ENCODE measurements around the gene STAG1.
"Not testable (repeated sequence)": the region's sequence is repeated elsewhere in the genome, so short reads cannot be mapped to it uniquely, and the experiment has no call there.

Gene STAG1

GRCh38 chr3:136485777-136486176 is 266.4 kb downstream of the STAG1 start:
- H3K4me3 ChIP-seq (ENCODE audit: low read depth in 1 of 2, low read length in 2 of 2), result no peak overlapping the region
- no peaks in the 10 kb centered on the region for H3K4me1 ChIP-seq (ENCODE audit: insufficient read depth, low read length)
- no peaks in the 10 kb centered on the region for H3K27me3 ChIP-seq (ENCODE audit: control insufficient read depth in 1 of 2, insufficient read depth in 2 of 2, low read length in 2 of 2)
- no peak overlapping the region for H3K27ac ChIP-seq (ENCODE audit: low read depth, low read length)
- H3K9ac ChIP-seq (ENCODE audit: low read length), result no peak overlapping the region
- H3K9me3 ChIP-seq (ENCODE audit: low read length), result no peaks in the 10 kb centered on the region
- no peaks in the 10 kb centered on the region for H3K36me3 ChIP-seq (ENCODE audit: insufficient read depth, low read length)

GRCh38 chr3:136476280-136476679 is 275.9 kb downstream of the STAG1 start:
- Histone ChIP-seq H3K27me3 (ENCODE audit: control insufficient read depth in 1 of 2, insufficient read depth in 2 of 2, low read length in 2 of 2) (no peaks in the 10 kb centered on the region), H3K36me3 (ENCODE audit: insufficient read depth, low read length) (peaks cover 9% of the 10 kb centered on the region), H3K9me3 (ENCODE audit: low read length) (no peaks in the 10 kb centered on the region), H3K4me1 (ENCODE audit: insufficient read depth, low read length) (no peaks in the 10 kb centered on the region), H3K4me3 (ENCODE audit: low read depth in 1 of 2, low read length in 2 of 2) (no peak overlapping the region), H3K27ac (ENCODE audit: low read depth, low read length) (no peak overlapping the region), H3K9ac (ENCODE audit: low read length) (no peak overlapping the region)

GRCh38 chr3:136474876-136475275 is 277.3 kb downstream of the STAG1 start:
- not testable (repeated sequence) for H3K9me3 ChIP-seq (ENCODE audit: low read length); H3K4me1 ChIP-seq (ENCODE audit: insufficient read depth, low read length); H3K36me3 ChIP-seq (ENCODE audit: insufficient read depth, low read length); H3K4me3 ChIP-seq (ENCODE audit: low read depth in 1 of 2, low read length in 2 of 2); H3K27me3 ChIP-seq (ENCODE audit: control insufficient read depth in 1 of 2, insufficient read depth in 2 of 2, low read length in 2 of 2); H3K9ac ChIP-seq (ENCODE audit: low read length); H3K27ac ChIP-seq (ENCODE audit: low read depth, low read length)

GRCh38 chr3:136473716-136474326 is 278.4 kb downstream of the STAG1 start:
- Histone ChIP-seq H3K27me3 (ENCODE audit: control insufficient read depth in 1 of 2, insufficient read depth in 2 of 2, low read length in 2 of 2) (no peaks in the 10 kb centered on the region), H3K9ac (ENCODE audit: low read length) (no peak overlapping the region), H3K4me3 (ENCODE audit: low read depth in 1 of 2, low read length in 2 of 2) (no peak overlapping the region), H3K36me3 (ENCODE audit: insufficient read depth, low read length) (peaks cover 9% of the 10 kb centered on the region), H3K9me3 (ENCODE audit: low read length) (no peaks in the 10 kb centered on the region), H3K4me1 (ENCODE audit: insufficient read depth, low read length) (no peaks in the 10 kb centered on the region), H3K27ac (ENCODE audit: low read depth, low read length) (no peak overlapping the region)

- Histone ChIP-seq H3K27ac (ENCODE audit: low read depth, low read length) (no peak overlapping the region), H3K9me3 (ENCODE audit: low read length) (no peaks in the 10 kb centered on the region), H3K27me3 (ENCODE audit: control insufficient read depth in 1 of 2, insufficient read depth in 2 of 2, low read length in 2 of 2) (no peaks in the 10 kb centered on the region), H3K9ac (ENCODE audit: low read length) (no peak overlapping the region), H3K4me3 (ENCODE audit: low read depth in 1 of 2, low read length in 2 of 2) (no peak overlapping the region), H3K36me3 (ENCODE audit: insufficient read depth, low read length) (no peaks in the 10 kb centered on the region), H3K4me1 (ENCODE audit: insufficient read depth, low read length) (no peaks in the 10 kb centered on the region)
Measured at GRCh38 chr3:136465296-136465695, 286.9 kb downstream of the STAG1 start.

GRCh38 chr3:136464502-136464901 is 287.7 kb downstream of the STAG1 start:
- Histone ChIP-seq H3K9ac (ENCODE audit: low read length) (no peak overlapping the region), H3K4me3 (ENCODE audit: low read depth in 1 of 2, low read length in 2 of 2) (no peak overlapping the region), H3K36me3 (ENCODE audit: insufficient read depth, low read length) (no peaks in the 10 kb centered on the region), H3K4me1 (ENCODE audit: insufficient read depth, low read length) (no peaks in the 10 kb centered on the region), H3K27ac (ENCODE audit: low read depth, low read length) (no peak overlapping the region), H3K27me3 (ENCODE audit: control insufficient read depth in 1 of 2, insufficient read depth in 2 of 2, low read length in 2 of 2) (no peaks in the 10 kb centered on the region), H3K9me3 (ENCODE audit: low read length) (no peaks in the 10 kb centered on the region)

GRCh38 chr3:136463170-136463569 is 289.0 kb downstream of the STAG1 start:
- no peaks in the 10 kb centered on the region for H3K9me3 ChIP-seq (ENCODE audit: low read length)
- H3K27me3 ChIP-seq (ENCODE audit: control insufficient read depth in 1 of 2, insufficient read depth in 2 of 2, low read length in 2 of 2), result no peaks in the 10 kb centered on the region
- no peak overlapping the region for H3K27ac ChIP-seq (ENCODE audit: low read depth, low read length)
- H3K4me1 ChIP-seq (ENCODE audit: insufficient read depth, low read length), result no peaks in the 10 kb centered on the region
- no peak overlapping the region for H3K9ac ChIP-seq (ENCODE audit: low read length)
- no peaks in the 10 kb centered on the region for H3K36me3 ChIP-seq (ENCODE audit: insufficient read depth, low read length)
- H3K4me3 ChIP-seq (ENCODE audit: low read depth in 1 of 2, low read length in 2 of 2), result no peak overlapping the region

GRCh38 chr3:136457793-136458192 is 294.4 kb downstream of the STAG1 start:
- H3K27ac ChIP-seq (ENCODE audit: low read depth, low read length), result no peak overlapping the region
- H3K27me3 ChIP-seq (ENCODE audit: control insufficient read depth in 1 of 2, insufficient read depth in 2 of 2, low read length in 2 of 2), result no peaks in the 10 kb centered on the region
- peaks cover 18% of the 10 kb centered on the region for H3K9me3 ChIP-seq (ENCODE audit: low read length)
- H3K4me3 ChIP-seq (ENCODE audit: low read depth in 1 of 2, low read length in 2 of 2), result no peak overlapping the region
- H3K9ac ChIP-seq (ENCODE audit: low read length), result no peak overlapping the region
- no peaks in the 10 kb centered on the region for H3K4me1 ChIP-seq (ENCODE audit: insufficient read depth, low read length)
- no peaks in the 10 kb centered on the region for H3K36me3 ChIP-seq (ENCODE audit: insufficient read depth, low read length)

GRCh38 chr3:136456196-136456595 is 296.0 kb downstream of the STAG1 start:
- peaks cover 18% of the 10 kb centered on the region for H3K9me3 ChIP-seq (ENCODE audit: low read length)
- H3K4me1 ChIP-seq (ENCODE audit: insufficient read depth, low read length), result no peaks in the 10 kb centered on the region
- peaks cover 5% of the 10 kb centered on the region for H3K36me3 ChIP-seq (ENCODE audit: insufficient read depth, low read length)
- no peak overlapping the region for H3K9ac ChIP-seq (ENCODE audit: low read length)
- H3K27me3 ChIP-seq (ENCODE audit: control insufficient read depth in 1 of 2, insufficient read depth in 2 of 2, low read length in 2 of 2), result no peaks in the 10 kb centered on the region
- peak overlapping the region in 1 of 2 donors; percentile 27 for H3K4me3 ChIP-seq (ENCODE audit: low read depth in 1 of 2, low read length in 2 of 2)
- no peak overlapping the region for H3K27ac ChIP-seq (ENCODE audit: low read depth, low read length)

GRCh38 chr3:136444581-136444980 is 307.6 kb downstream of the STAG1 start:
- peaks cover 23% of the 10 kb centered on the region for H3K36me3 ChIP-seq (ENCODE audit: insufficient read depth, low read length)
- no peak overlapping the region for H3K27ac ChIP-seq (ENCODE audit: low read depth, low read length)
- no peak overlapping the region for H3K9ac ChIP-seq (ENCODE audit: low read length)

GRCh38 chr3:136437043-136437442 is 315.1 kb downstream of the STAG1 start:
- Histone ChIP-seq H3K9ac (ENCODE audit: low read length) (no peak overlapping the region), H3K27me3 (ENCODE audit: control insufficient read depth in 1 of 2, insufficient read depth in 2 of 2, low read length in 2 of 2) (no peaks in the 10 kb centered on the region), H3K4me1 (ENCODE audit: insufficient read depth, low read length) (no peaks in the 10 kb centered on the region), H3K27ac (ENCODE audit: low read depth, low read length) (no peak overlapping the region), H3K9me3 (ENCODE audit: low read length) (no peaks in the 10 kb centered on the region), H3K36me3 (ENCODE audit: insufficient read depth, low read length) (peaks cover 16% of the 10 kb centered on the region), H3K4me3 (ENCODE audit: low read depth in 1 of 2, low read length in 2 of 2) (no peak overlapping the region)

More at GRCh38 chr3:136444581-136444980, 307.6 kb downstream of the STAG1 start:
- Histone ChIP-seq H3K4me3 (ENCODE audit: low read depth in 1 of 2, low read length in 2 of 2) (no peak overlapping the region), H3K4me1 (ENCODE audit: insufficient read depth, low read length) (no peaks in the 10 kb centered on the region), H3K9me3 (ENCODE audit: low read length) (no peaks in the 10 kb centered on the region), H3K27me3 (ENCODE audit: control insufficient read depth in 1 of 2, insufficient read depth in 2 of 2, low read length in 2 of 2) (no peaks in the 10 kb centered on the region)

- H3K36me3 ChIP-seq (ENCODE audit: insufficient read depth, low read length), result no peaks in the 10 kb centered on the region
- no peaks in the 10 kb centered on the region for H3K9me3 ChIP-seq (ENCODE audit: low read length)
- H3K4me3 ChIP-seq (ENCODE audit: low read depth in 1 of 2, low read length in 2 of 2), result no peak overlapping the region
- H3K27me3 ChIP-seq (ENCODE audit: control insufficient read depth in 1 of 2, insufficient read depth in 2 of 2, low read length in 2 of 2), result no peaks in the 10 kb centered on the region
- no peaks in the 10 kb centered on the region for H3K4me1 ChIP-seq (ENCODE audit: insufficient read depth, low read length)
- no peak overlapping the region for H3K27ac ChIP-seq (ENCODE audit: low read depth, low read length)
- H3K9ac ChIP-seq (ENCODE audit: low read length), result no peak overlapping the region
Measured at GRCh38 chr3:136434429-136434828, 317.7 kb downstream of the STAG1 start.

Measured in muscle layer of colon (tissue), 2 donors.